CD4-positive, alpha-beta memory T cell (primary cell): ENCODE measurements around the gene RASL10B. TPM values are rescaled to one million over a fixed set of nuclear protein-coding genes. Genes with fewer than 3 reads are reported as not detected.

Experiments used
- CTCF ChIA-PET: fragments of 350-600 bp; sonication (Branson Sonifier 250); formaldehyde crosslinking; loops from one replicate; lab custom pipeline; 2021; ENCODE audit warnings: inconsistent platforms; ENCODE audit not compliant: partially characterized antibody; lab: Charles Lee
- POLR2A ChIA-PET: fragments of 350-600 bp; sonication (Branson Sonifier 250); formaldehyde crosslinking; loops from one replicate; lab custom pipeline; 2021; ENCODE audit not compliant: partially characterized antibody; lab: Charles Lee
- DNase-seq, 5 donors: peaks; one replicate each; pipeline versions ENCODE4 v3.0.0 to v3.0.0-alpha.2; 2020 to 2022; ENCODE audit warnings: mixed read lengths in 1 of 5
- H3K27ac ChIP-seq: one replicate; pipeline ENCODE4 v1.7.0; 2013; ENCODE audit warnings: low read depth, low read length
- H3K27me3 ChIP-seq: 2 replicates; pipeline ENCODE4 v1.7.0; 2013; ENCODE audit warnings: mild to moderate bottlenecking, low read length, moderate library complexity; ENCODE audit not compliant: insufficient read depth
- H3K36me3 ChIP-seq: 2 replicates; pipeline ENCODE4 v1.7.0; 2013; ENCODE audit warnings: mild to moderate bottlenecking, low read length, moderate library complexity; ENCODE audit not compliant: insufficient read depth
- H3K4me1 ChIP-seq: 2 replicates; pipeline ENCODE4 v1.7.0; 2013; ENCODE audit warnings: mild to moderate bottlenecking, low read length, moderate library complexity; ENCODE audit not compliant: insufficient read depth
- H3K4me3 ChIP-seq, 2 donors: one replicate each; pipeline ENCODE4 v1.7.0; 2013; ENCODE audit warnings: low read length in 2 of 2, mild to moderate bottlenecking in 1 of 2
- H3K9me3 ChIP-seq, 2 donors: one replicate each; pipeline ENCODE4 v1.7.0; 2013; ENCODE audit warnings: low read length in 2 of 2, control low read depth in 1 of 2; ENCODE audit not compliant: control insufficient read depth in 1 of 2
- H3K27ac Mint-ChIP-seq, 7 donors: one replicate each; pipeline ENCODE4 v1.8.0; 2020 to 2021; ENCODE audit warnings: mixed read lengths in 7 of 7, mild to moderate bottlenecking in 6 of 7, inconsistent platforms in 3 of 7, moderate library complexity in 3 of 7
- H3K27me3 Mint-ChIP-seq, 2 donors: one replicate each; pipeline ENCODE4 v1.8.0; 2020 to 2021; ENCODE audit warnings: mixed read lengths in 2 of 2
- H3K36me3 Mint-ChIP-seq, 2 donors: one replicate each; pipeline ENCODE4 v1.8.0; 2020 to 2021; ENCODE audit warnings: mixed read lengths in 2 of 2, inconsistent platforms in 1 of 2, mild to moderate bottlenecking in 1 of 2
- H3K4me1 Mint-ChIP-seq, 4 donors: one replicate each; pipeline ENCODE4 v1.8.0; 2020 to 2021; ENCODE audit warnings: mixed read lengths in 4 of 4, mild to moderate bottlenecking in 1 of 4
- H3K4me3 Mint-ChIP-seq, 8 donors: one replicate each; pipeline ENCODE4 v1.8.0; 2020 to 2021; ENCODE audit warnings: mixed read lengths in 8 of 8, mild to moderate bottlenecking in 7 of 8, moderate library complexity in 6 of 8, inconsistent platforms in 3 of 8
- H3K9me3 Mint-ChIP-seq, 8 donors: one replicate each; pipeline ENCODE4 v1.8.0; 2020 to 2021; ENCODE audit warnings: mixed read lengths in 8 of 8, mild to moderate bottlenecking in 5 of 8, inconsistent platforms in 3 of 8, moderate library complexity in 1 of 8
- intact Hi-C: fragments of 100-400 bp; cut with micrococcal nuclease; formaldehyde crosslinking; loops from one replicate; pipeline ENCODE4 v1.15.1; 2023
- polyA plus RNA-seq, 2 donors: library from polyadenylated mRNA; unstranded; fragments of 300-500 nt; fragmentation: Illumina TruSeq; gene quantifications; one replicate each; pipeline ENCODE4 v1.2.3, GENCODE V29; 2021
- total RNA-seq, 2 experiments: library from RNA; stranded (reverse); gene quantifications; one replicate each; pipeline ENCODE4 v1.2.3, GENCODE V29; 2021

The RASL10B gene
- total and polyA plus RNA-seq, 4 experiments from 2014 or later = 0.15 TPM; not detected in 2

- H3K27ac ChIP-seq = no peak overlapping the region
- no peak overlapping the region for H3K27ac Mint-ChIP-seq
- no peaks in the 10 kb centered on the region for H3K4me1 ChIP-seq
- POLR2A ChIA-PET = no interaction called here
- H3K36me3 Mint-ChIP-seq = no peaks in the 10 kb centered on the region
- H3K9me3 Mint-ChIP-seq = no peaks in the 10 kb centered on the region
- H3K27me3 ChIP-seq = peaks cover 22% of the 10 kb centered on the region
- H3K36me3 ChIP-seq = no peaks in the 10 kb centered on the region
- intact Hi-C loops = loop anchor here (5.0 kb wide), 1 partner anchor 209 kb away; the partner anchor contains the start of gene SLFN12L
- CTCF ChIA-PET = interaction anchor here (0.8 to 6.7 kb wide), 7 partner anchors 11 to 1329 kb away, joined by 3 to 64 read pairs (median 6); partner anchors contain the start of gene PEX12
- H3K4me3 Mint-ChIP-seq = no peak overlapping the region
- no peaks in the 10 kb centered on the region for H3K9me3 ChIP-seq
- H3K4me3 ChIP-seq = no peak overlapping the region
- no peak for DNase-seq
- peaks cover 28 to 41% of the 10 kb centered on the region in 2 donors for H3K27me3 Mint-ChIP-seq
- peaks cover 4 to 23% (median 6%) of the 10 kb centered on the region in 4 donors for H3K4me1 Mint-ChIP-seq
Measured at GRCh38 chr17:35745749-35746320, 14.4 kb downstream of the RASL10B start.

GRCh38 chr17:35747540-35748017, 16.1 kb downstream of the RASL10B start:
- no peaks in the 10 kb centered on the region for H3K36me3 Mint-ChIP-seq
- no peak overlapping the region for H3K4me3 Mint-ChIP-seq
- H3K27me3 ChIP-seq = peaks cover 27% of the 10 kb centered on the region
- H3K27me3 Mint-ChIP-seq = peaks cover 24 to 38% of the 10 kb centered on the region in 2 donors
- no peaks in the 10 kb centered on the region for H3K9me3 ChIP-seq
- intact Hi-C loops = loop anchor here (1.0 to 5.0 kb wide), 8 partner anchors 210 to 1327 kb away; partner anchors contain the start of genes NLE1, RAD51D and SLFN12L
- peaks cover 0 to 9% (median 2%) of the 10 kb centered on the region in 4 donors for H3K4me1 Mint-ChIP-seq
- H3K27ac ChIP-seq = no peak overlapping the region
- no peaks in the 10 kb centered on the region for H3K9me3 Mint-ChIP-seq
- H3K36me3 ChIP-seq = no peaks in the 10 kb centered on the region
- no peak overlapping the region for H3K4me3 ChIP-seq
- CTCF ChIA-PET = interaction anchor here (0.6 to 6.7 kb wide), 51 partner anchors 8 to 1331 kb away, joined by 3 to 64 read pairs (median 4); partner anchors contain the start of genes PEX12, RAD51D, RASL10B and SLFN12L
- no peak overlapping the region for H3K27ac Mint-ChIP-seq
- no peaks in the 10 kb centered on the region for H3K4me1 ChIP-seq
- POLR2A ChIA-PET = interaction anchor here (0.7 to 1.7 kb wide), 9 partner anchors 17 to 606 kb away, joined by 3 to 5 read pairs (median 3); partner anchors contain the start of genes MMP28, NLE1, RASL10B and SLFN12L
- DNase-seq = peak; percentile 72 to 76 (median 75)

- no peak for DNase-seq
- Histone ChIP-seq H3K9me3 (no peaks in the 10 kb centered on the region), H3K27ac (no peak overlapping the region), H3K27me3 (peaks cover 27% of the 10 kb centered on the region), H3K4me1 (no peaks in the 10 kb centered on the region), H3K36me3 (no peaks in the 10 kb centered on the region), H3K4me3 (no peak overlapping the region)
- ChIA-PET CTCF (interaction anchor here (1.3 to 6.7 kb wide), 13 partner anchors 12 to 629 kb away, joined by 3 to 64 read pairs (median 9); partner anchors contain the start of genes RAD51D, RASL10B and TAF15), POLR2A (interaction anchor here (1.4 to 1.7 kb wide), 2 partner anchors 435 to 607 kb away, joined by 3 to 4 read pairs; partner anchors contain the start of gene NLE1)
- H3K27ac Mint-ChIP-seq = no peak overlapping the region
- no peaks in the 10 kb centered on the region for H3K36me3 Mint-ChIP-seq
- H3K27me3 Mint-ChIP-seq = peaks cover 24 to 38% of the 10 kb centered on the region in 2 donors
- intact Hi-C loops = loop anchor here (5.0 kb wide), 1 partner anchor 211 kb away; the partner anchor contains the start of gene SLFN12L
- H3K4me3 Mint-ChIP-seq = no peak overlapping the region
- no peaks in the 10 kb centered on the region for H3K9me3 Mint-ChIP-seq
- H3K4me1 Mint-ChIP-seq = peaks cover 0 to 9% (median 2%) of the 10 kb centered on the region in 4 donors
Measured at GRCh38 chr17:35748341-35748841, 17.0 kb downstream of the RASL10B start.

GRCh38 chr17:35748979-35749378, 17.5 kb downstream of the RASL10B start:
- ChIA-PET POLR2A (no interaction called here), CTCF (interaction anchor here (1.5 to 6.7 kb wide), 6 partner anchors 15 to 581 kb away, joined by 3 to 64 read pairs (median 20); partner anchors contain the start of gene RASL10B)
- no peaks in the 10 kb centered on the region for H3K9me3 Mint-ChIP-seq
- H3K4me3 Mint-ChIP-seq = no peak overlapping the region
- DNase-seq = no peak
- Histone ChIP-seq H3K4me3 (no peak overlapping the region), H3K9me3 (no peaks in the 10 kb centered on the region), H3K27me3 (peaks cover 27% of the 10 kb centered on the region), H3K4me1 (no peaks in the 10 kb centered on the region), H3K36me3 (no peaks in the 10 kb centered on the region), H3K27ac (no peak overlapping the region)
- no peaks in the 10 kb centered on the region for H3K36me3 Mint-ChIP-seq
- no peak overlapping the region for H3K27ac Mint-ChIP-seq
- peaks cover 0 to 9% (median 2%) of the 10 kb centered on the region in 4 donors for H3K4me1 Mint-ChIP-seq
- intact Hi-C loops = loop anchor here (5.0 kb wide), 1 partner anchor 212 kb away; the partner anchor contains the start of gene SLFN12L
- H3K27me3 Mint-ChIP-seq = peaks cover 21 to 35% of the 10 kb centered on the region in 2 donors

GRCh38 chr17:35749560-35750412, 18.3 kb downstream of the RASL10B start:
- H3K27me3 ChIP-seq = peaks cover 27% of the 10 kb centered on the region
- no peaks in the 10 kb centered on the region for H3K9me3 ChIP-seq
- POLR2A ChIA-PET = no interaction called here
- peak overlapping the region in 1 of 8 donors; percentile 55 for H3K4me3 Mint-ChIP-seq
- H3K9me3 Mint-ChIP-seq = no peaks in the 10 kb centered on the region
- H3K27me3 Mint-ChIP-seq = peaks cover 19 to 31% of the 10 kb centered on the region in 2 donors
- no peak for DNase-seq
- H3K27ac Mint-ChIP-seq = no peak overlapping the region
- intact Hi-C loops = loop anchor here (5.0 kb wide), 1 partner anchor 212 kb away; the partner anchor contains the start of gene SLFN12L
- no peaks in the 10 kb centered on the region for H3K36me3 Mint-ChIP-seq
- no peaks in the 10 kb centered on the region for H3K4me1 ChIP-seq
- H3K27ac ChIP-seq = no peak overlapping the region
- H3K36me3 ChIP-seq = no peaks in the 10 kb centered on the region
- CTCF ChIA-PET = interaction anchor here (0.6 to 6.7 kb wide), 5 partner anchors 14 to 609 kb away, joined by 3 to 64 read pairs (median 27); partner anchors contain the start of gene RASL10B
- peaks cover 0 to 9% (median 2%) of the 10 kb centered on the region in 4 donors for H3K4me1 Mint-ChIP-seq
- no peak overlapping the region for H3K4me3 ChIP-seq

GRCh38 chr17:35750526-35751395, 19.3 kb downstream of the RASL10B start:
- H3K36me3 ChIP-seq = no peaks in the 10 kb centered on the region
- Mint-ChIP-seq H3K4me3 (peak overlapping the region in 1 of 8 donors; percentile 55), H3K36me3 (no peaks in the 10 kb centered on the region), H3K4me1 (peaks cover 0 to 9% (median 2%) of the 10 kb centered on the region in 4 donors), H3K27ac (no peak overlapping the region), H3K9me3 (no peaks in the 10 kb centered on the region), H3K27me3 (peaks cover 19 to 31% of the 10 kb centered on the region in 2 donors)
- no peaks in the 10 kb centered on the region for H3K4me1 ChIP-seq
- peaks cover 27% of the 10 kb centered on the region for H3K27me3 ChIP-seq
- no peak for DNase-seq
- no peaks in the 10 kb centered on the region for H3K9me3 ChIP-seq
- H3K4me3 ChIP-seq = no peak overlapping the region
- CTCF ChIA-PET = interaction anchor here (1.0 to 6.7 kb wide), 3 partner anchors 9 to 582 kb away, joined by 3 to 61 read pairs (median 27); no protein-coding TSS in a partner anchor
- POLR2A ChIA-PET = no interaction called here
- H3K27ac ChIP-seq = no peak overlapping the region
- intact Hi-C loops = no loop called here
